D721Med (cell line): ENCODE measurements around the gene NF1.

Experiments
- DNase-seq: peaks from one replicate; pipeline ENCODE4 v3.0.0; 2011; ENCODE audit warnings: low spot score; ENCODE audit not compliant: insufficient read length
- FAIRE-seq: peaks from 2 replicates; lab custom pipeline; 2011; peaks lifted over from hg19 to GRCh38; lab: Jason Lieb, UNC
- TF ChIP-seq, protein P1 (sequence below): IDR thresholded peaks from 2 replicates; pipeline ENCODE4 v1.5.1; 2012; ENCODE audit warnings: mild to moderate bottlenecking, control low read depth; ENCODE audit not compliant: insufficient read depth; ENCODE audit errors: missing control alignments

Gene NF1

DNA sequence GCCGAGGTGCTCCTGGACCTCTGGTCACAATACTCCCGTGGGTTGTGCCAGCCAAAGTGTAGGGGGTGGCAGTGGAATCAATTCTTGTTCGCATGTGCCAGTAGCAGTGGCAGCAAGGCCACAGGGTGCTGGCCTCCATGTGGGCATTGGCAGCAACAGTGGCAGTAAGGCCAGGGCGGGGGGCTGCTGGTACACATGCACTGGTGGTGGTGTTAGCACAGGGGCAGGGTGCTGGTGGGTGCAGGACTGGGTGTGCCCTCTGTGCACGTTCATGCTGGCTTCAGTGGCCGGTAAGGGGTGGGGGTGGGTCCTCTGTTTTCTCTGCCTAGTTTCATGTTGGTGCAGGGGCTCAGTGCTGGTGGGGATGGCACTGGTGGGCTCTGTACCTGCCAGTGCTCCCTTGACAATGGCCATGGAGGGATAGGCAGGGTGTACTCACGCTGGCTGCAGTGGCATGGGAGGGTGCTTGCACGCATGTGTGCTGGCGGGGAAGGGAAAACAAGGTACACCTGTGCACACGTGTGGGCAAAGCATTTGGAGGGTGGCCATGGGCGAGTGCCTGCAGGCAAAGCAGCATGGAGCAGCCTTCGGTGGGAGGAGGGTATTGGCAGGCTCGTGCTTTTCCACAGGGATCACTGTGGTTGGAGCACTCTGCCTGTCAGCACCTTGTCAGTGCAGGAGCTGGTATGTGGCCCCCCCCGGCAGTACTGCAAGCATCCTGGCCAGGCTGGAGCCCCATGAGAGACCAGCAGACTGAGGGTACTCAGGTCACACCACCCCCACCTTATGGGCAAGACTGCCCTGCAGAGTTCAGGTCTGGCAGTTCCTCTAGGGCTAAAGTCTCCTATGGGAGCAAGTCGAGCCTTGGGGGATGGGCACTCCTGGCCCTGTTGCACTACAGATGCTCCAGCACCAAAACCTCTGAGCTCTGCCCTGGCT is 35.8 kb downstream of the NF1 start:
- no peak for FAIRE-seq
- TF ChIP-seq, protein P1, sequence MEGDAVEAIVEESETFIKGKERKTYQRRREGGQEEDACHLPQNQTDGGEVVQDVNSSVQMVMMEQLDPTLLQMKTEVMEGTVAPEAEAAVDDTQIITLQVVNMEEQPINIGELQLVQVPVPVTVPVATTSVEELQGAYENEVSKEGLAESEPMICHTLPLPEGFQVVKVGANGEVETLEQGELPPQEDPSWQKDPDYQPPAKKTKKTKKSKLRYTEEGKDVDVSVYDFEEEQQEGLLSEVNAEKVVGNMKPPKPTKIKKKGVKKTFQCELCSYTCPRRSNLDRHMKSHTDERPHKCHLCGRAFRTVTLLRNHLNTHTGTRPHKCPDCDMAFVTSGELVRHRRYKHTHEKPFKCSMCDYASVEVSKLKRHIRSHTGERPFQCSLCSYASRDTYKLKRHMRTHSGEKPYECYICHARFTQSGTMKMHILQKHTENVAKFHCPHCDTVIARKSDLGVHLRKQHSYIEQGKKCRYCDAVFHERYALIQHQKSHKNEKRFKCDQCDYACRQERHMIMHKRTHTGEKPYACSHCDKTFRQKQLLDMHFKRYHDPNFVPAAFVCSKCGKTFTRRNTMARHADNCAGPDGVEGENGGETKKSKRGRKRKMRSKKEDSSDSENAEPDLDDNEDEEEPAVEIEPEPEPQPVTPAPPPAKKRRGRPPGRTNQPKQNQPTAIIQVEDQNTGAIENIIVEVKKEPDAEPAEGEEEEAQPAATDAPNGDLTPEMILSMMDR = no peak
- no peak for DNase-seq

DNA sequence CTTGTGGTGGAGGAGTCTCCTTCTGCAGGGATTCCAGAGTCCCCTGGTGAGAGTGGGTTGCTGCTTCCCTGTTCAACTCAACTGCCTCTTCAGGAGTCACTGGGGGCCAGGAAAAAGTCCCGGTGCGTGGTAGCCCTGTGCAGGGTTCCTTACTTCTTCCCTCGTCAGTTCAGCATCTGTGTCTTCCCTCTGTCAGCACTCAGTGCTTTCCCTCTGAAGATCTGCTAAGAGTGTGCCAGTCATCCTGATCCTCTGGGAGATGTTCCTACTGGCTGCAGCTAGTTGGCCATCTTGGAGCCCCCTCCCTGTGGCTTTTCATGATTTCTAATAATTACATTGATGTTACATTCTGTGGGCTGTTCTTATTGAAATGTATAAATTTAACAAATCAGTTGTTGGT is 36.5 kb downstream of the NF1 start:
- FAIRE-seq = no peak
- DNase-seq = no peak
- TF ChIP-seq, protein P1 = no peak

DNA sequence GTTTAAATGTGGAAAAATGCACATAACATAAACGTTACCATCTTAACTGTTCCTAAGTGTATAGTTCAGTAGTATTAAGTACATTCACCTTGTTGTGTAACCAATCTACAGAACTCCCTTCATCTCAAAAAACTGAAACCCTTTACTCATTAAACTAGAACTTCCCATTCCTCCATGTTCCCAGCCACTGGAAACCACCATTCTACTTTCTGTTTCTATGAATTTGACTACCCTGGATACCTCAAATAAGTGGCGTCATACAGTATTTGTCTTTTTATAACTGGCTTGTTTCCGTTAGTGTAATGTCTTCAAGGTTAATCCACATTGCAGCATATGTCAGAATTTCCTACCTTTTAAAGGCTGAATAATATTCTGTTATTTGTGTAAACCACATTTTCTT is 38.2 kb downstream of the NF1 start:
- FAIRE-seq (no peak), DNase-seq (no peak)
- TF ChIP-seq, protein P1 = no peak

DNA sequence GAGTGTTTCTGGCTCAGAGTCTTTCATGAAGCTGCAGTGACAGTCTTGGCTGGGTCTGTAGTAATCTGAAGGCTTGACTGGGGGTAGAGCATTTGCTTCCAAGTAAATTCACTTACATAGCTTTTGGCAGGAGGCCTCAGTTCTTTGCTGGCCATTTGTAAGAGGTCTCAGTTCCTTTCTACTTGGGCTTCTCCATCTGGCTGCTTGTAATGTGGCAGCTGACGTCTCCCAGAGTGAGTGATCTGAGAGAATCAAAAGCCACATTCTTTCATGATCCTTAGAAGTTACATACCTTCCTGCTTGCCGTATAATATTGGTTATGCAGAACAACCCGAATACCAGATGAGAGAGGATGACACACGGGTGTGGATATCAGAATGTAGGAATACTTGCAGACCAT is 39.8 kb downstream of the NF1 start:
- no peak for FAIRE-seq
- DNase-seq = no peak
- TF ChIP-seq, protein P1 = no peak

DNA sequence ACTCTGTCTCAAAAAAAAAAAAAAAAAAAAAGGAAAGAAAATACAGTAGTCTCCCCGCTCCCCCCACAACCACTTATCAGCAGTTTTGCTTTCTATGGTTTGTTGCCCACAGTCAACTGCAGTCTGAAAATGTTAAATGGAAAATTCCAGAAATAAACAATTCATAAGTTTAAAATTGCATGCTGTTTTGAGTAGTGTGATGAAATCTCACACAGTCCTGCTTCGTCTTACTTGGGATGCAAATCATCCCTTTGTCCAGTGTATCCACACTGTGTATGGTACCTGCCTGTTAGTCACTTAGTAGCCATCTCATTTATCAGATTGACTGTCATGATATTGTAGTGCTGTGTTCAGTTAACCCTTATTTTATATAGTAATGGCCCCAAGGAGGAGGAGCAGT is 41.5 kb downstream of the NF1 start:
- TF ChIP-seq, protein P1 = no peak
- DNase-seq (no peak), FAIRE-seq (no peak)

DNA sequence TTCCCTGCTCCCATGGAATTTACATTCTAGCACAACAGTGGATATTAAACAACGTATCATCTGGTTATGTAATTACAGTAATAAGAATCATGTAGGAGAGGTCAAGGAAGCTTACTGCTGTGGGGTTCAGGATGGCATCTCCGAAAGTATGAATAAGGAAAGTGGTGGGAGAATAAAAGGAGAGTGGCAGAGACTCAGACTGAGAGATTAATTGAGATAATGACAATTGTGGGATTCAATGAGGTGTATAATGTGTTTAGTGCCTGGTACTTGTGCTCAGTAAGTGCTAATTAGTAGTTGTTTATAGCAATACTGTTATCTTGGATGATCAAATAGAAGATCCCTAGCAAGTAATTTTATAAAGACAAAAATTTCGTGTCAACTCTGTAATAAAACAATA is 45.3 kb downstream of the NF1 start:
- TF ChIP-seq, protein P1 = no peak
- FAIRE-seq (no peak), DNase-seq (no peak)

DNA sequence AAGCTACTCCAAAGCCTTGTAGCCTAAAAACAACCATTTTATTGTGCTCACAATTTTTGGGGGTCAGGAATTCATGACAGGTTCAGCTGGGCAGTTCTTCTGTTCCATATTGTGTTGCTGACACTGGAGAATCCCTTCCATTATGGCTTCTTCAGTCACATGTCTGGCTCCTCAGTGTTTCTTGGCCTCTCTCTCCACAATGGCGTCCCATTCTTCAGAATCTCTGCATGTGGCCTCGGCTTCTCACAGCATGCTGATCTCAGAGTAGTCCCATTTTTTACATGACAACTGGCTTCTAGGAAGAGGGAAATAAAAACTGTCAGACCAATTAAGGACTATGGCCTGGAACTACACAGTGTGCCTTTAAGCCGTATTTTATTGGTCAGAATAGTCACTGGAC is 49.7 kb downstream of the NF1 start:
- TF ChIP-seq, protein P1 = no peak
- DNase-seq (no peak), FAIRE-seq (no peak)
